GM12878 (cell line): ENCODE data around the gene PAPOLG.

ENCODE experiments used
- RCOR1 ChIP-seq: conservative IDR thresholded peaks from 2 replicates; pipeline ENCODE4 v1.6.1; 2012; ENCODE audit warnings: low read depth, low read length, improper control_type of control experiment
- SP1 ChIP-seq: IDR thresholded peaks from one replicate; pipeline ENCODE4 v1.6.1; 2011; ENCODE audit warnings: low read depth, low read length
- TF ChIP-seq, protein P1 (sequence below): fragments of 450-650 bp; IDR thresholded peaks from 2 replicates; pipeline ENCODE4 v1.6.1; 2017; ENCODE audit warnings: mild to moderate bottlenecking, low read depth, inconsistent platforms; ENCODE audit not compliant: poor library complexity, severe bottlenecking

DNA sequence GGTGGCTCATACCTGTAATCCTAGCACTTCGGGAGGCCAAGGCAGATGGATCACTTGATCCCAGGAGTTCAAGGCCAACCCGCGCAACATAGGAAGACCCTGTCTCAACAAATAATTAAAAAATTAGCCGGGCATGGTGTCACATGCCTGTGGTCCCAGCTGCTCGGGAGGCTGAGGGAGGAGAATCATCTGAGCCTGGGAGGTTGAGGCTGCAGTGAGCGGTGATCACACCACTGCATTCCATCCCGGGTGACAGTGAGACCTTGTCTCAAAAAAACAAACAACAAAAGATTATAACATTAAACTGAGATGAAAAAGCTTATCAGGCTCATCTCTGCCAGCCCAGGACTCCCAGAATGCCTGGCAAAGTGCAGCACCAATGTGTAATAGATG lies 50.5 kb downstream of the PAPOLG start:
- TF ChIP-seq RCOR1 = no peak
- TF ChIP-seq, protein P1, sequence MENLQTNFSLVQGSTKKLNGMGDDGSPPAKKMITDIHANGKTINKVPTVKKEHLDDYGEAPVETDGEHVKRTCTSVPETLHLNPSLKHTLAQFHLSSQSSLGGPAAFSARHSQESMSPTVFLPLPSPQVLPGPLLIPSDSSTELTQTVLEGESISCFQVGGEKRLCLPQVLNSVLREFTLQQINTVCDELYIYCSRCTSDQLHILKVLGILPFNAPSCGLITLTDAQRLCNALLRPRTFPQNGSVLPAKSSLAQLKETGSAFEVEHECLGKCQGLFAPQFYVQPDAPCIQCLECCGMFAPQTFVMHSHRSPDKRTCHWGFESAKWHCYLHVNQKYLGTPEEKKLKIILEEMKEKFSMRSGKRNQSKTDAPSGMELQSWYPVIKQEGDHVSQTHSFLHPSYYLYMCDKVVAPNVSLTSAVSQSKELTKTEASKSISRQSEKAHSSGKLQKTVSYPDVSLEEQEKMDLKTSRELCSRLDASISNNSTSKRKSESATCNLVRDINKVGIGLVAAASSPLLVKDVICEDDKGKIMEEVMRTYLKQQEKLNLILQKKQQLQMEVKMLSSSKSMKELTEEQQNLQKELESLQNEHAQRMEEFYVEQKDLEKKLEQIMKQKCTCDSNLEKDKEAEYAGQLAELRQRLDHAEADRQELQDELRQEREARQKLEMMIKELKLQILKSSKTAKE = no peak
- TF ChIP-seq SP1 = no peak
